NCI-H82 (cell line): ENCODE results near the gene EGFL8.

ENCODE experiments used
- DNase-seq: peaks from one replicate; lab custom pipeline; 2025; lab: John Stamatoyannopoulos, UW

The EGFL8 gene

DNA sequence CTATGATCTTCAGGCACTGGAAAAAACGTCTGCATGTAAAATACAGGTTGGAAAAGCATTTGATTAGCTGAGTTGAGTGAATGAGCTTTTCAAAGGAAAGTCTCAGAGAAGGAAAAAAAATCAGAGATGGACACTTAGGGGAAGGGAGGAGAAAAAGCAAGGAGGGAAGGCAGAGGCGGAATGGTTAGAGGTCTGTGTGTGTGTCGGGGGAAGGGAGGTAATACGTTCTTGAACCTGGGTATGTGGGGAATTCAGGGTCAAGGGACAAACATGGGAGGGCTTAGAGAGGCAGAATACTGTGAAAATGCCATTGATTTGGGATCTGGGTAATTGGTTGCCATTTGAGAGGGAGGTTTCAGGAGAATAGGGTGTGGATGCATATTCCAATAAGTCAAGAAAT lies 17.7 kb upstream of the EGFL8 start:
- no peak for DNase-seq

- no peak for DNase-seq
These were observed 16.8 kb upstream of the EGFL8 start for GRCh38 chr6:32147401-32148132.

DNA sequence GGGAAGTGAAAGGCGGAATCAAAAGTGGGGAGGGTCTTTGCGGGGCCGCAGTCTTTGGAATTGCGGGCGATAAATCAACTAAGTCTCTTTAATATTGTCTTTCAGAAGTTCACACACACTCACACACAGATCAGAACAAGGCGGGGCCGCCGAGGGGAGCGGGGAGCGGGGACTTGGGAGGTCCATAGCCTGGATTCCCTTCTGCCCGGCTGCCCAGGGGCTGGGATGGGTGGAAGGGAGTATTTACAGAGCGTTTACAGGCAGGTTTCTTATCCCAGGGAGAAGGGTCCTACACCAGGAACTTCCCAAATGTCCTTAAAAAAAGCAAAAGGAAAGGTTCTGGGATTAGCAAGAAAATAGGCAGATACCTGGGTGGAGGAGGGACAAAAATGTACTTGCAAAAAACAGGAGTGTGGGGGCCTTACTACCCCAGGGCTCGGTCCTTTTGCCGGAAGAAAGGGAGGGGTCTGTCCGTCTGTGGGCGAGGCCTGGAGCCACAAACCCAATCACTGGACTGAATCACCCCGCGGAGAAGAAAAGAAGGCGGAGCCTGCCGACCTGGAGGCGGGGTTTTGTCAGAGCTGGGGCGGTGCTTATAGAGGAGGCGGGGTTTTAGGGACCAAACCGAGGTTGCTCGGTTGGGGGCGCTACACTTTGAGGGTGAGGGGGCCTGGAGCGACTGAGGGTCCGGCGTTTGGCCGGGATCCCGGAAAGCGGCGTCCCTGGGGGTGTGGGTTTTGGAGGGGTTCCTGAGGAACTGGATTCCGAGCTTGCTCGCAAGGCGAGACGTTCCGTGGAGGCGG lies 15.9 kb upstream of the EGFL8 start:
- DNase-seq: no peak

- DNase-seq: no peak
These were observed 15.2 kb upstream of the EGFL8 start for GRCh38 chr6:32149092-32149755.

- DNase-seq: no peak
These were observed 14.2 kb upstream of the EGFL8 start for GRCh38 chr6:32149932-32150870.

- peak; percentile 94 for DNase-seq
These were observed 13.1 kb upstream of the EGFL8 start for GRCh38 chr6:32151181-32151862.

- DNase-seq: peak; percentile 75
These were observed 12.3 kb upstream of the EGFL8 start, which contains the start of gene PRRT1 for GRCh38 chr6:32151863-32152768. TSS of gene PRRT1 (minus strand) at chr6:32151939. CDS start at chr6:32151827, 112 bp downstream.

- peak; percentile 85 for DNase-seq
These were observed 11.4 kb upstream of the EGFL8 start for GRCh38 chr6:32152769-32153563.

DNA sequence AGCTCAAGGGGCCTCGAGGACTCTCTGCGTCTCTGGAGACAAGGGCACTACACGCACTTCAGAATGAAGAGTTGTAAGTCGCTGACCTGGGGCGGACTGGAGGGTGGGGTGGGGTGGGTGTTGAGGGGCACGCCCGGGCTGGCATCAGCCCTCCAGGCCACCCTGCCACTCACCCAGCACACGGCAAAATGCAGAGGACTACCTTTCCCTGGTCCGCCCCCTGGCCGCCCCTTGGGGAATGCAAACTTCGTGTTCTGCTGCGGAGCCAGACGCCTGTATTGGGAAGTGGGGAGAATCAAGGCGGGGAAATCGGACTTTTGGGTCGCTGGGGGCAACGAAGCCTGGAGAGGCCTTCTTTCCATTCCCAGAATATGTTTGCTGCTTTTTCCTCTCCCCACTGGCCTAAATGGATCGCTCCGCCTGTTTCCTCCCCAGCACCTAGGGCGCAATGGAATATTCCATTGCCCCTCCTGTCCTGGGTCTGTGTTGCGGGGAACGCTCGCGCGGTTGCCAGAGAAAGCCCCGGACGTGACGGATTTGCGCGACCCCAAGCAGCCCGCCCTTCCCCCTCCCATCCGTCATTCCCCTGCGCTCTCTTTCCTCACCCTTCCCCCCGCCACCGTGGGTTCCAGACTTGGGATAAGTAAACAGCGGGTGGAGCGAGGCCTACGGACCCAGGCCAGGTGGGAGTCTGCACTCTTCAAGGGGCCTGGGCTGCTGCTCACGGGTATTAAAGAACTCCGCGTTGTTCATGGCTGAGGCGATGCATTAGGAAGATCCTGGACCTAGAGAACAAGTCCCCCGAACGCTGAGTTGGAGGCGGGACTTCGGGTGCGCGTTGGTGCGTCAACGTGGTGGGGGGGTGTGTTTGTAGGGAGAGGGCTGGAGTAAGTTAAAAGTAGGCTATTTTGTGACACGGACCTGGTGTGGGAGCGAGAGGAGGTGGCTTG lies 10.6 kb upstream of the EGFL8 start, which contains the start of gene PPT2:
Gene PPT2 (plus strand): TSS at position 578 of the 950 bp plus-strand sequence. CDS start 454 bp downstream, outside the sequence.
- DNase-seq: peak; percentile 96

GRCh38 chr6:32154514-32155161 lies 9.8 kb upstream of the EGFL8 start:
- peak; percentile 91 for DNase-seq

- no peak for DNase-seq
These were observed 7.5 kb upstream of the EGFL8 start for GRCh38 chr6:32156891-32157290.

- DNase-seq: no peak
These were observed 6.3 kb upstream of the EGFL8 start for GRCh38 chr6:32158052-32158451.

- no peak for DNase-seq
These were observed 686 bp upstream of the EGFL8 start for GRCh38 chr6:32163559-32164258.

GRCh38 chr6:32166411-32167061 lies 2.1 kb downstream of the EGFL8 start:
- no peak for DNase-seq

GRCh38 chr6:32167154-32167760 lies 2.9 kb downstream of the EGFL8 start:
- no peak for DNase-seq
